COLO829 (cell line): ENCODE data around the gene RAC2.

ENCODE experiments used
- DNase-seq: peaks from one replicate; pipeline ENCODE4 v3.0.0; 2012; ENCODE audit warnings: low spot score

RAC2 gene

GRCh38 chr22:37275134-37275533 lies 31.1 kb upstream of the RAC2 start:
- no peak for DNase-seq

GRCh38 chr22:37274380-37274862 lies 30.4 kb upstream of the RAC2 start:
- DNase-seq: no peak

GRCh38 chr22:37273846-37274225 lies 29.8 kb upstream of the RAC2 start:
- DNase-seq: no peak

GRCh38 chr22:37273126-37273845 lies 29.2 kb upstream of the RAC2 start:
- peak; percentile 54 for DNase-seq

GRCh38 chr22:37270928-37271650 lies 27.0 kb upstream of the RAC2 start:
- no peak for DNase-seq

- no peak for DNase-seq
These were observed 26.0 kb upstream of the RAC2 start for GRCh38 chr22:37269936-37270678.

GRCh38 chr22:37267661-37268413 lies 23.8 kb upstream of the RAC2 start:
- DNase-seq: no peak

GRCh38 chr22:37267135-37267587 lies 23.1 kb upstream of the RAC2 start:
- peak; percentile 54 for DNase-seq

GRCh38 chr22:37266581-37267134 lies 22.6 kb upstream of the RAC2 start:
- DNase-seq: no peak

GRCh38 chr22:37263966-37264887 lies 20.2 kb upstream of the RAC2 start:
- no peak for DNase-seq

- DNase-seq: no peak
These were observed 18.3 kb upstream of the RAC2 start for GRCh38 chr22:37262346-37262745.

- DNase-seq: peak; percentile 67
These were observed 16.9 kb upstream of the RAC2 start for GRCh38 chr22:37260901-37261336.

- no peak for DNase-seq
These were observed 16.2 kb upstream of the RAC2 start for GRCh38 chr22:37260155-37260795.

GRCh38 chr22:37259540-37260029 lies 15.5 kb upstream of the RAC2 start:
- peak; percentile 50 for DNase-seq

- no peak for DNase-seq
These were observed 14.8 kb upstream of the RAC2 start for GRCh38 chr22:37258753-37259401.

GRCh38 chr22:37258005-37258752 lies 14.1 kb upstream of the RAC2 start:
- DNase-seq: no peak

- no peak for DNase-seq
These were observed 12.1 kb upstream of the RAC2 start for GRCh38 chr22:37256075-37256726.

GRCh38 chr22:37255558-37256006 lies 11.5 kb upstream of the RAC2 start:
- DNase-seq: no peak
